Urothelium cell line (cell line): Measurements from ENCODE around the gene CMTM4.
A peak's percentile ranks its signal among the peaks of the same experiment; 100 is the strongest.
"Not testable (repeated sequence)": the region's sequence is repeated elsewhere in the genome, so short reads cannot be mapped to it uniquely, and the experiment has no call there.

Experiments used
- DNase-seq: peaks from one replicate; pipeline ENCODE4 v3.0.0; 2011; ENCODE audit warnings: low spot score, mixed read lengths
- FAIRE-seq: peaks from 2 replicates; lab custom pipeline; 2011; peaks lifted over from hg19 to GRCh38; lab: Jason Lieb, UNC

Gene CMTM4

DNA sequence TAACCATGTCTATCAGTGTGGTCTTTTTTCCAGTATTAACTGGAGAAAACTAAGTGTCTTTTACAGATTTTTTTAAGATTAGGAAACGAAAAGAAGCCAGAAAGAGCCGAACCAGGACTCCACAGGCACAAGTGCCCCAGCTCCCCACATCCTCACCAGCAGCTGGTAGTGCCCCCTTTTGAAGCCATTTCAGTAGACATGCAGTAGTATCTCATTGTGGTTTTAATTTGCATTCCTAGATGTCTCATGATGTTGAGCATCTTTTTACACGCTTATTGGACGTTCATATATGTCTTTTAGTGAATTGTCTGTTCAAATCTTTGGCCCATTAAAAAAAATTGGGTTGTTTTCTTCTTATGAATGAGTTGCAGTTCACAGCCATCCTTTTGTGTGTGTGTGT lies 96.8 kb downstream of the CMTM4 start:
- no peak for FAIRE-seq
- no peak for DNase-seq

GRCh38 chr16:66598111-66598510 lies 98.4 kb downstream of the CMTM4 start:
- FAIRE-seq = no peak
- no peak for DNase-seq

- FAIRE-seq (no peak), DNase-seq (no peak)
Measured at GRCh38 chr16:66596986-66597848, 99.3 kb downstream of the CMTM4 start.

- not testable (repeated sequence) for FAIRE-seq, DNase-seq
Measured at GRCh38 chr16:66596559-66596958, 100.0 kb downstream of the CMTM4 start.

- FAIRE-seq (no peak), DNase-seq (no peak)
Measured at GRCh38 chr16:66594739-66595138, 101.8 kb downstream of the CMTM4 start.

DNA sequence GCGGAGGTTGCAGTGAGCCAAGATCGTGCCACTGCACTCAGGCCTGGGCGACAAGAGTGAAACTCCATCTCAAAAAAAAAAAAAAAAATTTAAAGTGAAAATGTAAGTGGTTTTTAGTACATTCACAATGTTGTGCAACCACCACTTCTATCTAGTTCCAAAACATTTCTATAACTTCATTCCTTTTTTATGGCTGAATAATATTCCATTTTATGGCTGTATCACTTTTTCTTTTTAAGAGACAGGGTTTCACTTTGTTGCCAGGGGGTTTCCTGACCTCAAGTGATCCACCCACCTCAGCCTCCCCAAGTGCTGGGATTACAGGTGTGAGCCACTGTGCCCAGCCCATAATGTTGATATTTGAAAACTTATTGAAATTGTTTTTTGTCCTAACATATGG lies 103.7 kb downstream of the CMTM4 start:
- DNase-seq (no peak), FAIRE-seq (no peak)

GRCh38 chr16:66592241-66592640 lies 104.3 kb downstream of the CMTM4 start:
- no peak for FAIRE-seq
- no peak for DNase-seq

DNA sequence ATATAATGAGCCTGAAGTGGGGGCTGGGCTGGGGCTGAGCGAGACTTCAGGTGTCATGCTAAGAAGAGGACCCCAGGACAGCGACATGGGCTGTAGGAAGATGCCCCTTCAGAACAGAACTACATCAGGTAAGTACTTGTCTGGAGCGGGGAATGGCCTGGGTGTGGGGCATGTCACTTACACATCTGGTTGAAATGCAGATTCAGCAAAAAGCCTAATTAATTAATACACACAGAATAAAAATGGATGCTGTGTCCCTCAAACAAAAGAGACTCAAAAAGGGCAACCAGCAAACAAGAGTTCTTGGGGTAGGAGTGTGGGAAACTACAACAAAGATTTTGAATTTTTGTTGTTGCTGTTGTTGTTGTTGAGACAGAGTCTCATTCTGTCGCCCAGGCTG lies 105.5 kb downstream of the CMTM4 start:
- no peak for FAIRE-seq
- no peak for DNase-seq

DNA sequence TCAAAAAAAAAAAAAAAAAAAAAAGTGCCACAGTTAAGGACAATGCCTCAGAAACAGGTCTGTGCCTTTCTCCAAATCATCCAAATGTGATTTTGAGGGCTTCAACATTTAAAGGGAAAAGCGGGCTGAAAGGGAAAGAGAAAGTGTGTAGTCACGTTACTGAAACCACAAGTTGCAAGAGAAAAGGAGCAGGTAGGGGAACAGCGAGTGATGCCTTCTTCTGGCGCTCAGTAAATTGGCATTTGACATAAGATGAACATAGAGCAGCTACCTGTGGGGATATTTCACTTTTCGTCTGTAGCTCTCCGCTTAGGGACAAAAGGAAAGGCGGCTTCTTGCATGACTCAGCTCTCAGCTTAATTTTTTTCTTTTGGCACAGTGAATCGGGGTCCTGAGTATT lies 106.2 kb downstream of the CMTM4 start:
- no peak for DNase-seq
- no peak for FAIRE-seq

DNA sequence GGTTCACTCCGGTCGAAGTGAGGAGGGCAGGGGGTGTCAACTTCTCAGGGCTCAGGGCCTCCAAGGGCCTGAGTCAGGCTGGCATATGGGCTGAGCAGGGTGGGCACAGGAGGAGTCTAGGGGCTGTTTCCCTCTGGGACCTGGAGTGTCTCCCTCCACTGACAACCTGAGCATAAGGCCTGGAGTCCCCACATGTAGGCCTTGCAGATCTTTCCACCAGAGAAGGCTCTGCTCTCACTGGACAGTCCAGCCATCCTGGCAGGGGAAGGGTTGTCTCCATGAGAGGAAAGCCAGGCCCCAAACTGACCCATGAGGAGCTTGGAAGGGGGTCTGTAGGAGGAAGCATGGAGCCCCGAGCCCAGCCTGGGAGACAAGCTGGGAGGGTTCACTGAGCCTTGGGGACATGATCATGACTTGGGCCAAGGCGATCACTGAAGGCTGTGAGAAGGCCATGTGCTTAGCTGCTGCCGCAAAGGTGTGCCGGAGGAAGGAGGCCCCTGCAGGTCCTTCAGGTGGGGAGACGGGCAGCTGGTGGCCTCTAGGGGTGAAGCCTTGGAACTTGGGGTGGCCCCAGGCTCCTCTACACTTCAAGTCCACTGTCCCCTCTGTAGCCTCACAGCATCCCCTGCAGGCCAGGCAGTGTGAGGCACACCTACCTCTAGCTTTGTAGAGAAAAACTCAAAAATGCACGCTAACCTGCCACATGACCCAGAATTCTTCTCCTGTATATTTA lies 107.4 kb downstream of the CMTM4 start:
- DNase-seq (no peak), FAIRE-seq (no peak)

- no peak for FAIRE-seq
- no peak for DNase-seq
Measured at GRCh38 chr16:66587881-66588600, 108.5 kb downstream of the CMTM4 start.

GRCh38 chr16:66585481-66586239 lies 110.9 kb downstream of the CMTM4 start:
- FAIRE-seq (no peak), DNase-seq (no peak)

DNA sequence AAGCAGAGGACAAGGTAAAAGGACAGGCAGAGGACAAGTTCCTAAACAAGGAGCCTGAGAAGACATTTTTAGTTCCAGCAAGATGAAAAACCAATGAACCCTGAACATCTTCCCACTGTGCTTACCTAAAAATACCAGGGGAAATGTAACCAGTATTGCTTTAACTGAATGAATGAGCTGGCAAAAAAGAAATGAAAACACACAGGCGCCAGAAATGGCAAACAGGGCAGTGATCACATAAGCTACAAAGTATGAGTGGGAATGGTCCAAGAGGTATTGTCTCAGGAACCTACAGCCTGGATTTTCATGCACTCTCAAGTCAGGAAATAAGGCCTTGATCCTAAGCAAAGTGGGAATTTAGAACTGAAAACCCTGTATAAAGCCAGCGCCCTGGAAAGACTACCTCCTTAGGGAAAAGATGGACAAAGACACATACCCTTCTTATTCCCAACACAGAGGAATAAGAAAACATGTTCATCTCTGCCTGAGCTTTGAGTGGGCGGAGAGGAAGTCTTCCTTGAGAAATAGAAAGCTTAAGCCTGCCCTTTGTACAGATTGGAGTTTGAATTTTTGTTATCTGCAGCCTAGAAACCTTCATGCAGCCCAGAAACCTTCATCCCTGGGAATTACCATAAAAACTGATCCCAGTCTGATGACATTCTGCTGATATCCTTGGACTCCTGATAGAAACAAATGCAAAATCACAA lies 115.1 kb downstream of the CMTM4 start:
- DNase-seq = no peak
- FAIRE-seq = no peak

DNA sequence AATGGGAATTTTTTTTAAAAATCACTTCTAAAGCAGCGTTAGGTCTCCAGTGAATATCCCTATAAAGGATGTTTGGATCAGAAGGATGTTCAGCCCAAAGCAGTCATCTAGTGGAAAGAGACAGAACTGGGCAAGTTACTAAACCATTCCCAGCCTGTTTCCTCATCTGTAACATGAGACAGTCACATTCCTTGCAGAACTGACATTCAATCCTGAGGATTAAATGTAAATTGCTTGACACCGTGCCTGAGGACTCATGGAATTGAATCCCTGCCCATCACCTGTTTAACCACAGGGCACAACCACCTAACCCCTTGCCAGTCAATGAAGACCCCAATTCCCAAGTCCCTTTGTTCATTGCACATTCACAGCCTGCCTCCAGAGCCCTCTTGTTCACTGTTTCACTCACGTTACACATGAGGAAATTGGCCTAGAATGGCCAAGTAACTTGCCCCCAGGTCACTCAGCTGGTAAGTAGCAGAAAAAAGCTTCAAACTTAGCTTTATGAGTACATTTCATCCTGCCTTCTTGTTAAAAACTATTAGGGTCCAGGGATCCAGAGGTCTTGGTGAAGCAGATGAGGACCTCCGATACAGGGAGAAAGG lies 115.8 kb downstream of the CMTM4 start:
- FAIRE-seq = no peak
- DNase-seq = peak; percentile 54

DNA sequence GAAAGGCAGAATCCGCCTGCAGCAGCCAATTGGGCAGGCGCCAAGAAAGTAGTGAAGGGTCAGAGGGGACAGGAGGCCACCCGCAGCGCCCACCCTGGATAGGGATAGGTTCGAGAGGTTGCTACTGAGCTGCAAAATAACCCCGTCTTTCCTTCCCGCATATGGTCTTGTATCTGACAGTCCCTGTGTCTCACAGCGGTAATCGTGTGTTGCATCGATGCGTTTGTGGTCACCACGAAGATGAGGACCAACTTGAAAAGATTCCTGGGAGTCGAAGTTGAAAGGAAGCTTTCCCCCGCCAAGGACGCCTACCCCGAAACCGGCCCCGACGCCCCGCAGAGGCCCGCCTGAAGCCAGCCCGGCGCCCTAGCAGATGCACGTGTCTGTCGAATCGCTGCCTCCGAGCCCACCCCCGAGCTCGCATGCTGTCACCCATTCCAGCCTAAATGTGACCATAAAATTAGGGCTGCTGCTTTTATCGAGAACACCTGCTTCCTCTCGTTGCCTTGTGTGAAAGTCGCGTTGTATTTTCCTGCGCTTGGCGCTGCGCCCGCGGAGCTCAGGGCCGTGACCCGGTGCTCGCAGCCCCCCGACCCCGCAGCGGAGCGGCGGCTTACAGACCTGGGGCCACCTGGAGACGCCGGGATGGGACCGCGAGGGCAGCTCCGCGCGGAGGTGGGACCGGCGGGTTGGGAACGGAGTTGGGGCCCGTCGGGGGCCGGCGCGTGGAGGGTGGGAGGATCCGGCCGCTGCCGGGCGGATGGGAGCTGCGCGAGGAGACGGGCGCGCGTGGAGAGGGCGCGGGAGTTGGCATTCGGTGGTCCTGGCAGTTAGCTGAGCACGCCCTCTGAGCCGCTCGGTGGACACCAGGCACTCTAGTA lies 117.7 kb downstream of the CMTM4 start, which contains the start of gene CMTM2:
CMTM2 (plus strand) TSS at position 813 of the 881 bp plus-strand sequence. CDS start 145 bp downstream, outside the sequence.
- DNase-seq = no peak

GRCh38 chr16:66576296-66576695 lies 120.2 kb downstream of the CMTM4 start:
- no peak for FAIRE-seq
- DNase-seq = no peak

More for the DNA sequence above, 117.7 kb downstream of the CMTM4 start, which contains the start of gene CMTM2:
- no peak for FAIRE-seq

DNA sequence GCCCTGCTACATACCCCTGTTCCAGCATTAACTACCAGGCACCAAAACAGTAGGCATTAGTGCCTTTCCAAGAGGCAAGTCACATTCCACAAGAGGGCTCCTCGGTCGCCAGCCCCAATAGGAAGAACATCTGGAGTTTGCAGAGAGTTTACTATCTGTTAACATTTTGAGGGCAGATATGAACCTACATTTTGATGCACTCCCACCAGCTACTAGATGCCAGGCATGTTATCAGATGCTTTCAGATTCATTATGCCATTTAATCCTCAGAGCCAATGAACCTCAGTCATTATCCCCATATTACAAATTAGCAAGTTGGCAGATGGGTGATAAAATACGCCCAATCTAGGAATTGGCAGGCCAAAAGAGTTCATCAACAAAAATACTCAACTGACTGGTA lies 121.5 kb downstream of the CMTM4 start:
- DNase-seq (no peak), FAIRE-seq (no peak)

GRCh38 chr16:66574531-66574930 lies 122.0 kb downstream of the CMTM4 start:
- FAIRE-seq (no peak), DNase-seq (no peak)

DNA sequence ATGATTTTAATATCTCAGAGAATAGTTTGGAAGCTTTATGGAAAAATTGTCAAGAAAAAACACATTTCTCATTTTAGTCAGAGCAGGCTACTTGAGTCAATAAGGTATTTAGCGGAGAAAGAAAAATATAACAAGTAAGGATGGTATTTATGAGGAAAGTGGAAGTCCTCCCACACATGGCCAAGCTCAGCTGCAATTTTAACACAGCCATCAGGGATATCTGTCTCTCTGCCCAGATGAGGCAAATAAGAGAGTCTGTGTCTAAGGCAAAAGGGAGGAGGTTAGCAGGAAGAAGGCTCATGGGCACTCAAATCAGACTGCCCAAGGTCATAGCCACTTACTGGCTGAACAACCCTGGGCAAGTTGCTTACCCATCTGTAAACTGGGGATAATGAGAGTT lies 122.5 kb downstream of the CMTM4 start:
- FAIRE-seq = no peak
- no peak for DNase-seq
